ENCODE results near the gene C12orf75. TPM values are rescaled to one million over a fixed set of nuclear protein-coding genes. Genes with fewer than 3 reads are reported as not detected.

The C12orf75 gene
- total and polyA plus RNA-seq, 2 donors (not counting 1 experiment from before 2014, with no cell fraction given): 133 to 298 TPM

DNA sequence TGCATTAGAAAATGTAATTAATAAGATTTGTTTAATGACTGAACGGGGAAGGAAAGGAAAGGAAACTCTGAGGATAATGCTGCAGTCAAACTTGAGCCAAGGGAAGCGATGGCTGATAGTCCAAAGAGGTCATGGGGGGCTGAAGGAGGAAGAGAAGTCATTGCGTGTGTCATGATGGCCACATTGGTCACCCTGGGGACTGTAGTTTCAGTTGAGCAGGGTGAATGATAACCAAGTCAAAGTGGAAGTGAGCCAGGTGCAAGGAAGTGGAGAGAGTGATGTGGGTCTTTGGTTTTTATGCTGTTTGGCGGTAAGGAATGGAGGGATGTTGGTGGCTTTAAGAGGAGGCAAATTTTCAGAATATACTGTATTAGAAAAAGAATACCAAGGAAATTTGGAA is 21.6 kb downstream of the C12orf75 start:
- Histone ChIP-seq H3K27ac (ENCODE audit: insufficient read depth, low read length) (no peak overlapping the region), H2AFZ (ENCODE audit: low read length) (no peak overlapping the region), H4K20me1 (ENCODE audit: control insufficient read depth, extremely low read depth, insufficient read depth, low read length) (no peaks in the 10 kb centered on the region), H3K27me3 (ENCODE audit: control insufficient read depth, insufficient read depth, low read length) (no peaks in the 10 kb centered on the region), H3K4me1 (ENCODE audit: control insufficient read depth, extremely low read depth, insufficient read depth, low read length) (peaks cover 7% of the 10 kb centered on the region), H3K9ac (ENCODE audit: insufficient read depth, low read length) (no peak overlapping the region), H3K4me2 (ENCODE audit: extremely low read depth, insufficient read depth, low read length) (no peak overlapping the region), H3K4me3 (replicated peaks in 1 of 4; ENCODE audit: control extremely low read depth in 1 of 4, insufficient read depth in 1 of 4, low read depth in 3 of 4, low read length in 4 of 4) (no peak overlapping the region), H3K9me3 (ENCODE audit: control insufficient read depth, insufficient read depth, low read depth, low read length) (no peaks in the 10 kb centered on the region), H3K36me3 (ENCODE audit: control insufficient read depth, insufficient read depth, low read length) (no peaks in the 10 kb centered on the region), H3K79me2 (ENCODE audit: control insufficient read depth, insufficient read depth, low read length) (peaks cover 79% of the 10 kb centered on the region)
- TF ChIP-seq EZH2 (IDR thresholded peaks at IDR 0.05; ENCODE audit: low read length, missing control alignments): no peak
- TF ChIP-seq, protein P1, sequence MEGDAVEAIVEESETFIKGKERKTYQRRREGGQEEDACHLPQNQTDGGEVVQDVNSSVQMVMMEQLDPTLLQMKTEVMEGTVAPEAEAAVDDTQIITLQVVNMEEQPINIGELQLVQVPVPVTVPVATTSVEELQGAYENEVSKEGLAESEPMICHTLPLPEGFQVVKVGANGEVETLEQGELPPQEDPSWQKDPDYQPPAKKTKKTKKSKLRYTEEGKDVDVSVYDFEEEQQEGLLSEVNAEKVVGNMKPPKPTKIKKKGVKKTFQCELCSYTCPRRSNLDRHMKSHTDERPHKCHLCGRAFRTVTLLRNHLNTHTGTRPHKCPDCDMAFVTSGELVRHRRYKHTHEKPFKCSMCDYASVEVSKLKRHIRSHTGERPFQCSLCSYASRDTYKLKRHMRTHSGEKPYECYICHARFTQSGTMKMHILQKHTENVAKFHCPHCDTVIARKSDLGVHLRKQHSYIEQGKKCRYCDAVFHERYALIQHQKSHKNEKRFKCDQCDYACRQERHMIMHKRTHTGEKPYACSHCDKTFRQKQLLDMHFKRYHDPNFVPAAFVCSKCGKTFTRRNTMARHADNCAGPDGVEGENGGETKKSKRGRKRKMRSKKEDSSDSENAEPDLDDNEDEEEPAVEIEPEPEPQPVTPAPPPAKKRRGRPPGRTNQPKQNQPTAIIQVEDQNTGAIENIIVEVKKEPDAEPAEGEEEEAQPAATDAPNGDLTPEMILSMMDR (conservative IDR thresholded peaks at IDR 0.05 in 1 of 2, IDR thresholded peaks at IDR 0.05 in 1 of 2; ENCODE audit: low read depth in 1 of 2, low read length in 2 of 2): no peak
- no peak for DNase-seq (ENCODE audit: low read depth in 2 of 2)

DNA sequence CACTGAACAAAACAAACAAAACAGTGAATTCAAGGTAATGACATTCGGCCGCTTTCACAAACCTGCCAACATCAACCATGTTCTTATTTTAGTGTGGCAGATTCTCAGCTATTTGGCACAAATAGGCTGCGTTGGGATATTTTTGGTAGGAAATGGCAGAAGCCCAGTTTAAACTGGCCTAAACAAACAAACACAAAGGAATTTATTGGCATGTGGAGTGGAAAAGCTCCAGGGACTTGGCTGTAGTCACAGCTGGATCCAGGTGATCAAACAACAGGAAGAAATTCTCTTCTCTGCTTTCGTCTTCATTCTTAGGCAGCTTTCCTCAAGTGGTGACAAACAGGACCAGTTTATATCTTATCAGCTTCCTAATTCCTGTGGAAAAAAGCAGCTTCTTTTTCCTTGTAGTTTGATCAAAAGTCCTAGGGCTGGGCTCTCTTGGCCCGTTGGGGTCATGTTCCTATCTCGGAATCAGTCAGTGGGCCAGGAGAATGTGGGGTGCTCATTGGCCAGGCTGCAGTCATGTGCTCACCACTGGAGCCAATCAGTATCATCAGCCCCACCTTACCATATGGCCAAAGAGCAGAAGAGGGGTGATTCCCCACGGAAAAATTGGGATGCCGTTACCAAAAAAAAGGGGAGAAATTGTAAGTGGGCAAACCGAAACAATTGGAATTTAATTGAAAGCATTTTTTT is 22.6 kb downstream of the C12orf75 start:
- no peak overlapping the region for H2AFZ ChIP-seq (ENCODE audit: low read length)
- H3K79me2 ChIP-seq (ENCODE audit: control insufficient read depth, insufficient read depth, low read length): peaks cover 78% of the 10 kb centered on the region
- TF ChIP-seq, protein P1 (conservative IDR thresholded peaks at IDR 0.05 in 1 of 2, IDR thresholded peaks at IDR 0.05 in 1 of 2; ENCODE audit: low read depth in 1 of 2, low read length in 2 of 2): no peak
- TF ChIP-seq EZH2 (IDR thresholded peaks at IDR 0.05; ENCODE audit: low read length, missing control alignments): no peak
- H3K9ac ChIP-seq (ENCODE audit: insufficient read depth, low read length): no peak overlapping the region
- DNase-seq (ENCODE audit: low read depth in 2 of 2): peak in 1 of 2 donors; percentile 50
- no peak overlapping the region for H3K4me3 ChIP-seq (replicated peaks in 1 of 4; ENCODE audit: control extremely low read depth in 1 of 4, insufficient read depth in 1 of 4, low read depth in 3 of 4, low read length in 4 of 4)
- peaks cover 8% of the 10 kb centered on the region for H3K4me1 ChIP-seq (ENCODE audit: control insufficient read depth, extremely low read depth, insufficient read depth, low read length)
- no peaks in the 10 kb centered on the region for H3K27me3 ChIP-seq (ENCODE audit: control insufficient read depth, insufficient read depth, low read length)
- no peaks in the 10 kb centered on the region for H3K36me3 ChIP-seq (ENCODE audit: control insufficient read depth, insufficient read depth, low read length)
- no peaks in the 10 kb centered on the region for H4K20me1 ChIP-seq (ENCODE audit: control insufficient read depth, extremely low read depth, insufficient read depth, low read length)
- H3K4me2 ChIP-seq (ENCODE audit: extremely low read depth, insufficient read depth, low read length): no peak overlapping the region
- H3K9me3 ChIP-seq (ENCODE audit: control insufficient read depth, insufficient read depth, low read depth, low read length): no peaks in the 10 kb centered on the region
- H3K27ac ChIP-seq (ENCODE audit: insufficient read depth, low read length): no peak overlapping the region

DNA sequence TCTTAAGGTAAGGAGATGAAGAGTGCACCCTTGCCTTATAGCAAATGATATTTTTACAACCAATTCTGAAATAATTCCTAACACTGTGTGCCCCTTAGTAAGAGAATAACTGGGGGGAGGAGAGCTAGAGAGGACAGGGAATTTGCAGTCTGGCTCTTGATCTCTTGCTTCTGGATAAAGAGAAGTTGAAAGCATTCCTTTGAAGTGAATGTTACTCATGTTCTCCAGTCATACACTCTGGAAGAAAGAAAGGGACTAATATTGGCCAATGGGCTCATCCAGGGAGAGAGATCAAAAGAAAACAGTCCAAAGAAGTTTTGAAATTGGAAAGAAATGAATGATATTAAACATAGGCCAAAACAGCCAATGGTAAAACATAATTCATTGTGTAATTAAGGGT is 25.3 kb downstream of the C12orf75 start:
- Histone ChIP-seq H3K4me3 (replicated peaks in 1 of 4; ENCODE audit: control extremely low read depth in 1 of 4, insufficient read depth in 1 of 4, low read depth in 3 of 4, low read length in 4 of 4) (no peak overlapping the region), H3K79me2 (ENCODE audit: control insufficient read depth, insufficient read depth, low read length) (peaks cover 80% of the 10 kb centered on the region), H3K9ac (ENCODE audit: insufficient read depth, low read length) (no peak overlapping the region), H3K9me3 (ENCODE audit: control insufficient read depth, insufficient read depth, low read depth, low read length) (no peaks in the 10 kb centered on the region), H3K27me3 (ENCODE audit: control insufficient read depth, insufficient read depth, low read length) (no peaks in the 10 kb centered on the region), H3K4me2 (ENCODE audit: extremely low read depth, insufficient read depth, low read length) (no peak overlapping the region), H2AFZ (ENCODE audit: low read length) (no peak overlapping the region), H3K36me3 (ENCODE audit: control insufficient read depth, insufficient read depth, low read length) (no peaks in the 10 kb centered on the region), H3K4me1 (ENCODE audit: control insufficient read depth, extremely low read depth, insufficient read depth, low read length) (peaks cover 3% of the 10 kb centered on the region), H4K20me1 (ENCODE audit: control insufficient read depth, extremely low read depth, insufficient read depth, low read length) (no peaks in the 10 kb centered on the region), H3K27ac (ENCODE audit: insufficient read depth, low read length) (no peak overlapping the region)
- peak; percentile 44 to 82 for DNase-seq (ENCODE audit: low read depth in 2 of 2)
- TF ChIP-seq, protein P1 (conservative IDR thresholded peaks at IDR 0.05 in 1 of 2, IDR thresholded peaks at IDR 0.05 in 1 of 2; ENCODE audit: low read depth in 1 of 2, low read length in 2 of 2): no peak
- no peak for TF ChIP-seq EZH2 (IDR thresholded peaks at IDR 0.05; ENCODE audit: low read length, missing control alignments)
